Erythroblast (primary cell): Measurements from ENCODE around the gene CTXN1.

Source experiments
- GATA1 ChIP-seq: IDR thresholded peaks from 2 replicates; pipeline ENCODE4 v1.6.1; 2011; ENCODE audit warnings: low read depth, mild to moderate bottlenecking, control low read depth, low read length, moderate library complexity
- POLR2A ChIP-seq: IDR thresholded peaks from 2 replicates; pipeline ENCODE4 v1.6.1; 2011; ENCODE audit warnings: mild to moderate bottlenecking, low read length

- TF ChIP-seq POLR2A, result no peak
- TF ChIP-seq GATA1, result no peak
Observed at GRCh38 chr19:7925171-7925851, 624 bp downstream of the CTXN1 start.
